Stimulated activated naive CD8-positive, alpha-beta T cell treated with anti-CD3 and anti-CD28 coated beads, Interleukin-15, Interleukin-2, amounts not matched to agents 100 U/mL and 50 U/mL, for 24 hours (primary cell): ENCODE data around the gene TRIO.
A peak's percentile ranks its signal among the peaks of the same experiment; 100 is the strongest.
"Not testable (repeated sequence)": the region's sequence is repeated elsewhere in the genome, so short reads cannot be mapped to it uniquely, and the experiment has no call there.

Source experiments
- ATAC-seq: fragments of 150-1000 bp; cut with Tn5 transposase; one replicate; pipeline ENCODE4 v1.10.0; 2021
- DNase-seq: peaks from one replicate; pipeline ENCODE4 v3.0.0; 2021

The TRIO gene

DNA sequence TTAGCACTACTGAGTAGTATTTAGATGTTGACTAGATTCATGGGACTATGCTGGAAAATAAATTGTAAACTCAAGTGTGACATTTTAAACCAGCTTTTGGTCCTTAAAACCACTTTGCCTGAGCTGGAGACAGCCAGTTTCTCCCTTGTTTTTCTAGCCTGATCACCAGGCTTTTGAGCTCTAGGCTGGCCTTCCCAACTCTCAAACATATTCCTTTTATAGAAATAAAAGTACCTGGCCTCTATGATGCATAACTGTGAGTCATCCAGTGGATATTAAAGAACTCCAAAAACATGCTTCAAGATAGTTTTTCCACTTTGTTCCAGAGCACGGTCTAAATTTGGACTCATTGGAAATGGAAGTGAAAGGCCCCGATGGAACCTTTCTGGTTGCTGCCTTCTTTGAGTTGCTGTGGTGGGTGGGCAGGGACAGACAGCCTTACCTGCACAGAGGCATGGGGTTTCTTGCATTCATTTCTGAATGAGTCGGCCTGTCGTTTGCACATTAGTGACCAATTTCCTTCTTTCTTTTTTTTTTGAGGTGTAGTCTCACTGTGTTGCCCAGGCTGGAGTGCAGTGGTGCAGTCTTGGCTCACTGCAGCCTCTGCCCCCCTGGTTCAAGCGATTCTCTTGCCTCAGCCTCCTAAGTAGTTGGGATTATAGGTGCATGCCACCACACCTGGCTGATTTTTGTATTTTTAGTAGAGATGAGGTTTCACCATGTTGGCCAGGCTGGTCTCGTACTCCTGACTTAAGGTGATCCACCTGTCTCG is 43.1 kb downstream of the TRIO start:
- no peak for DNase-seq
- no peak for ATAC-seq

DNA sequence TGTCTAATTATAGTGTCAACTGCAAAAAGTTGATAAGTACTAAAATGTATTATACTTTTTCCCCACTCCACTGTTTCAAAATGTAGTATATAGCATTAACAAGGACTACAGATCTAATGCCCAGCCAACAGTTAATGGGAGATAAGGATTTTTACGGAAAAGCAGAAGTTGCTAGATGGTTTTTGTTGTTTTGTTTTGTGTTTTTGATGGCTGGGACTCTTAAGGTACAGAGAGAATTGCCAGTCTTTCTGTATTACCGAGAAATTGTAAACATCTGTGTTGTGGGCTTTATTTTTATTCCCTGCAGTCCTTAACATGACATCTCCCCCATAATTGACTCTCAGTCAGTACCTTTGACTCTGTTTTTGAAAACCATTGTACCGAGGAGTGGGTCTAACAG is 44.0 kb downstream of the TRIO start:
- ATAC-seq (no peak), DNase-seq (no peak)

DNA sequence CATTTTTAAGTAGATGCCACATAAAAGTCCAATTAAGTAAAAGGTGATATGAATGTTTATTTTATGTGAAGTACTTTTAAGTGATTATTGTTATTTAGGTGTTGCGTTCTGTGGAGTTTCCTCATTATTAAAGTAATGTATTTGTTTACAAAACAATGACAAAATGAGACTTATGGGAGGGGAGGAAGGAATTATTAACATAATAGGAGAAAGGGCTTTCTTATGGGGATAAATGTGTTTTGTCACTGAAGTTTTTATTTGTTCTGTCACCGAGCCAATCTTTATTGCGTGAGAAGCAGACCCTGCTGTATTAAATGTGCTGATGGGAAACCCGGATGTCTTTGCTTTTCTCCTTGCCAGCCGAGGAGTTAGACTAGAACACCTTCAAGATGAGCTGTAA is 44.5 kb downstream of the TRIO start:
- DNase-seq: no peak
- no peak for ATAC-seq

DNA sequence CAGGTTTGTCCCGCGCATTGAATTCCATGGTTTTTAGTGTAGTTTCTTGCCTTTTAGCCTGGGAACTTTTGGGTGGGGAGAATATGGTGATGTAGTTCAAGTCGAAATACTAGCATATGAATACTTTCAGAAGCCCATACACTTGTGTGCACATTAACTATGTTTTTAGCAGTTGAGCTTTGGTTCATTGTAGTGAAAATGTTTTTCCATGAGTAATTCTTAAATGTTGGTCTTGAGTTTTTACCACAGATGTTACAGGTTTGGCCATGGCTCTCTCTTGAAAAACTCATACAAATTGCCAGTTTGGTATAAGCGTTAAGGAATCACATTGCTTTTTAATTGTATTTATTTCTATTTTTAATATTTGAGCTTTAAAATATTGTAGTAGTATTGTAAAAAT is 45.6 kb downstream of the TRIO start:
- DNase-seq: no peak
- ATAC-seq: no peak

DNA sequence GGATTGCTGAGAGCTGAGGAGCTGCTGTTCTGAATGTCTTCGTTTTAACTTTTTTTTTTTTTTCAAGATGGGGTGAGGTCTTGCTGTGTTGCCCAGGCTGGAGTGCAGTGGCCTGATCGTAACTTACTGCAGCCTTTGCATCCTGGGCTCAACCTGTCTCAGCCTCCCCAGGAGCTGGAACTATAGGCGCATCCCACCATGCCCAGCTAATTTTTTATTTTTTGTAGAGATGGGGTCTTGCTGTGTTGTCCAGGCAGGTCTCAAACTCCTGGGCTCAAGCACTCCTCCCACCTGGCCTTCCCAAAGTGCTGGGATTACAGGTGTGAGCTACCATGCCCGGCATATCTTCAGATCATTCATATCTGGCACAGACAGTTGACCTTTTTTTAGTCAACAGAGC is 46.5 kb downstream of the TRIO start:
- ATAC-seq (no peak), DNase-seq (no peak)

DNA sequence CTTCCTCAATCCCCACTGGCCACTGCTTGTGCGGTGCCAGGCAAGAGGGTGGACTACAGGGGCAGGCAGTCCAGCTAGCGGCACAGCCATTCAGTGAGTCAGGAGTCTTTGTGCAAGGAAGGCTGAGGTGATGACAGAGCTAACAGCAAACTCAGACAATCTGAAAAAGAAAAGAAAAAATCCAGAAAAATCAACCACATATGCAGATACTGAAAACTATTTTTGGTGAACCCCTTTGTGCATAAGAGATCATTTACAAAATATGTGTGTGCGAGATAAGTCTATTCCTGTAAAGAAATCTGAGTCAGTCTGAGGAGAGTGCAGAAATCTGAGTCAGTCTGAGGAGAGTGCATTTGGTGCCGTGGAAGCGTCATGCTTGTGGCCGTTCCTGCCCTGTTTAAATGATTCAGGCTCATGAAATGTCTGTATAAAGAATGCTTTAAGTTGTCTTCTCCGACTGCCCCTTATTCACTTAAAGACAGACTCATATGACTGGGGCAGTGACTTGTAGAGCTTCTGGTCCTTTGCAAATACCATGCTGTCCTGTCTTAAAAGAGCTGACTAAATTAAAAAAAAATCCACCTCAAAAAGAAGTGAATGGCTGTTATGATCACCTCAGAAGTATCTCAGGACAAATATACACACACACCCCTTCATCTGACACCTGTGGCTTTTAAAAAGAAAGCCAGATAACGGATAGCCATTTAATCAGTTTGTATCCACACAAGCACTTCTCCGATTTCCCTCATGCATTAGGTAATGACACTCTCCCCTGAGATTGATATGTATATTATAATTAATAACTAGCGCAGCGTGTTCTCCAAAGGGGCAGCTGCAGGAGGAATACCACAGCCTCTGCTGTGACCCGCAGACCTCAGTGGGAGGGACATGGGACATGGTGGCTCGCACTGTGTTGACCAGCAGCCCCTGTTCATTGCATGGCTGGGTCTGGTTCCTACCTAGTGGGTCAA is 47.3 kb downstream of the TRIO start:
- DNase-seq: no peak
- no peak for ATAC-seq

DNA sequence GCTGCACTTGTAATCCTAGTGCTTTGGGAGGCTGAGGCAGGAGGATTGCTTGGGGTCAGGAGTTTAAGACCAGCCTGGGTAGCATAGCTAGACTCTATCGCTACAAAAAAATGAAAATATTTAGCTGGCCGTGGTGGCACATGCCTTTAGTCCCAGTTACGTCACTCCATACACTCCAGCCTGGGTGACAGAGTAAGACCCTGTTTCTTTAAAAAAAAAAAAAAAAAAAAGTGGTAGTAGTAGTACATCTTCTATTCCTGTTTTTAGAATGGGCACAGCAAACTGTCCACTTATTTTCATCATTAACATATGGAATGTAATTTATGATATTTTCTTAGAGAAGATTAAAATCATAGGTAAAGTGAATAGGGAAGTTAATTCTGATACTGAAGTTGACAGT is 48.2 kb downstream of the TRIO start:
- ATAC-seq (no peak), DNase-seq (no peak)

DNA sequence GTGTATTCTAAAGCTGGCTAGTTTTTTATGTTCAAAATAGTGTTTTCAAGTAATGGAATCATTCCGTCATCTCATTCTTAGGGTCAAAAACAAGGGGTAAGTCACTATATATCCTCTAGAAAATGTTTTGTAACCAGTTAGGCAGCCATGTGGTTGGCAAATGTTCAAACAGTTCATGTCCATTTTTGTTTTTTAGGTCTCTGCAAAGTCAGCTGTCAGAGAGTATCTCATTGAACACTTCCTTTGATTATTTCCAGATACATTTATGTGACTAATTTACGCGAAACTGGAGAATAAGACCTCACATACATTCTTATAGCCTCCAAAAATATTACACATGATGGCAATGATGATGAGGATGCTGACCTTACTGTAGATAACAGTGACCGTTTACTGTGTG is 50.4 kb downstream of the TRIO start:
- no peak for ATAC-seq

DNA sequence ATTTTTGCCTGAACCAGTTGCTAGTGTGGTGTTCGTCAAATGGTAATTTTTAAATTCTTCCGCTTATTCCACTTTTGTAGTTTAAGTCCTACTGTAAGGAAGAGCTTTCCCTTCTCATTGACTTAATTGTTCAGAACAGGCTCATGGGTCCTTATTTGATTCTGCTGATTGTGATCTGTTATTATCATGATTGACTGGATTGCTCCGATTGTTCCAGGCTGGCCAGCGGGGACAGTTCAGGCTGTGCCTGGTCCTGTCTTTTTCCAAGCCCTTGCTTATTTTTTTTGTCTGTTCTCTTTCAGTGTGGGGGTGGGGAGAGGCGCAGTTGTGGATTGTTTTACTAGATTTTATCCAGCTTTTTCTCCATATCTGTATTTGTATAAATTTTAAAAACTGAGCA is 52.4 kb downstream of the TRIO start:
- DNase-seq (no peak), ATAC-seq (no peak)

More for the DNA sequence above, 50.4 kb downstream of the TRIO start:
- no peak for DNase-seq

DNA sequence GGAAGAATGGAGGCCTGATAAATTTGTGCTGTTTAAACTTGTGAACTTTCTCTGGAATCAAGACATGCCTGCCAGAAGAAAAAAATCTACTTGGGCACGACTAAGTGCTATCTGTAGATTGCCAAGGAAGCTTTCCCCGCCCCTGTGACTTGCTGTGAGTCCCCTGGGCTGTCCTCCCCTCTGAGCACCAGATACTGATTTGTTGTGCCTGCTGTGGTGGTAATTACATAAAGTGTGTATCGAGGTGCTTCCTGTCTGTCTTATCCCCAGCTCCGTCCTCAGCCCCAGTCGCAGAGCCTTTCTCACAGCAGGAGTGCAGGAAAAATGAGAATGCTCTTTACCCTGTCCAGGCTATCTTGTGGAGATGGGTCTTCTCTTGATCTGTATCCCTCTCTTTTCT is 53.9 kb downstream of the TRIO start:
- DNase-seq (no peak), ATAC-seq (no peak)

DNA sequence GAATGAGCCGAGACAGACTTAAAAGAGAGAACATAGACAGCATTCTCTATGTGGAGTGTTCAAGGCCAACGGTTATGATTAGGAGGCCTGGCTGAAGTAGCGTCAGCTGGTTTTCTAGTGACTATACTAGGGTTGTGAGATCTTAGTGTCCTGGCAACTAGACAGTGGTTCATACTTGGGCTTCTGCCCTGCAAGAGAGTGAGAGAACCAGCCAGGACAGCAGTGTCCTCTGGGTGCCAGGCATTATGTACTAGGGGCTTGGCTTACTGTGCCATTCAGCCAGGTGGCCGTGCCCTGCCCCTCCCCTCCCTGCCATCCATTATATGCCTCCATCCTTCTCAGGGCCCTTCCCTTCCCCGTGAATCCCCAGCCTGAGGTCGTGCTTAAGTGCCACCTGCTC is 56.8 kb downstream of the TRIO start:
- no peak for DNase-seq

DNA sequence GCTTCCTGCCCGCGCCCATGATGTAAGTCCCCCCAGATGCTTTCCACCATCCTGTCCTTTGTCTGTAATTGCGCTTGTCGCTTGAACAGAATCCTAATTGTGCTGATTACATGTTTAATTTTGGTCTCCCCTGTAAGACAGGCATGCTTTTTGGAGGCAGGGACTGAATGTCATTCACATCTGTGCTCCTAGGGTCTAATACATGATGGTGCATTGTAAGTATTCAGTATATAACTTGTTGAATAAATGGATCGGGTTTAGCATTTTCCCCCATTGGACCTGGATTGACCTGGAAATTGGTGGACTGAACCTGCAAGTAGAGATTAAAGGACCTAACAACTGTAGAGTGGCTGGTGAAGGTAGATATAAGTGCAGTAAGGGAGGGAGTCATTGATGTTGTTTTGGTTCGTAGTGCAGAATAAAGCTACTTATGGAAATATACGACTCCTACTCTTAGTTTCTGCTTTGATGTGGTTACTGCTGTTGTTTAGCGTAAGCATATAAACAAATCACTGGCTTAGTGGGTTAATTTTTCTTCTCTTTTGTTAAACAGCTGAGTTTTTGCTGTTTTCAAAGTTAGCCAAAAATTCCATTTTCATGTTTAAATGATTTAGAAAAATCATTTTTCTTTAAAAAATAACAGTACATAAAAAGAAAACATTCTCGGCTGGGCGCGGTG is 57.3 kb downstream of the TRIO start:
- ATAC-seq: no peak

More for the DNA sequence above, 56.8 kb downstream of the TRIO start:
- ATAC-seq: no peak

DNA sequence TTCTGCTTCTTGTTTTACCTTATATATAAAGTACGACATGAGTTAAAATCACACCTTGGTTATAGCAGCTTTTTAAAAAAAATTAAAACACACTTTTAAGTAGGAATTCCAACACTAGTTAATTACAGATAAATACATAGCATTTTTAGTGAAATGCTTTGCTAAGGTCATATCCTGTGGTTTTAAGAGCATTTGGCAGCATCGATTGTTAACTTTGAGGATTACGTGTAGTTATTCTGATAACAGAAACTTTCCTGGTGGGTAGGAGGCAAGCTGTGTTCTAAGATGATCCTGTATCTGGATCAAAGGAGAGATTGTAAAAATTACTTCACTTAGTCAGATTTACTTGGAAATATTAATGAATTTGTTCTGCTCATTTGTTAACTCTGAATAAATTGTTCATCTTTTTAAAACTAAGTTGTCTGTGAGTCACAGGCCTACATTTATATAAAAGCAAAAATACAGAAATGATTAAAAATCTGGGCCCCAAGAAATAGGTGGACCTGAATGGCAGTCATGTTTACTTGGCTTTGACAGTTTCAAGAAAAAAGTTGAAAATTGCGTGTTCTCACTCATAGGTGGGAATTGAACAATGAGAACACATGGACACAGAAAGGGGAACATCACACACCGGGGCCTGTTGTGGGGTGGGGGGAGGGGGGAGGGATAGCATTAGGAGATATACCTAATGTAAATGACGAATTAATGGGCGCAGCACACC is 58.3 kb downstream of the TRIO start:
- DNase-seq: no peak
- ATAC-seq: no peak

More for the DNA sequence above, 57.3 kb downstream of the TRIO start:
- DNase-seq: no peak

DNA sequence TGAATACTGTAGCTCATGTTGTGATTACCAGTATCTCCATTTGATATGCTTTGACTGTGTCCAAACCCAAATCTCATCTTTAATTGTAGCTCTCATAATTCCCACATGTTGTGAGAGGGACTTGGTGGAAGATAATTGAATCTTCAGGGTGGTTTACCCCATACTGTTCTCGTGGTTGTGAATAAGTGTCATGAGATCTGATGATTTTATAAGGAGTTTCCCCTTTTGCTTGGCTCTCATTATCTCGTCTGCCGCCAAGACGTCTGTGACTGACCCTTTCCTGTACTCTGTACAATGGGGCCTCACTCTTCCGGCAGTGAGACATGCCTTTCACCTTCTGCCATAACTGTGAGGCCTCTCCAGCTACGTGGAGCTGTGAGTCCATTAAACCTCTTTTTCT is 59.3 kb downstream of the TRIO start:
- no peak for DNase-seq
- ATAC-seq: no peak

DNA sequence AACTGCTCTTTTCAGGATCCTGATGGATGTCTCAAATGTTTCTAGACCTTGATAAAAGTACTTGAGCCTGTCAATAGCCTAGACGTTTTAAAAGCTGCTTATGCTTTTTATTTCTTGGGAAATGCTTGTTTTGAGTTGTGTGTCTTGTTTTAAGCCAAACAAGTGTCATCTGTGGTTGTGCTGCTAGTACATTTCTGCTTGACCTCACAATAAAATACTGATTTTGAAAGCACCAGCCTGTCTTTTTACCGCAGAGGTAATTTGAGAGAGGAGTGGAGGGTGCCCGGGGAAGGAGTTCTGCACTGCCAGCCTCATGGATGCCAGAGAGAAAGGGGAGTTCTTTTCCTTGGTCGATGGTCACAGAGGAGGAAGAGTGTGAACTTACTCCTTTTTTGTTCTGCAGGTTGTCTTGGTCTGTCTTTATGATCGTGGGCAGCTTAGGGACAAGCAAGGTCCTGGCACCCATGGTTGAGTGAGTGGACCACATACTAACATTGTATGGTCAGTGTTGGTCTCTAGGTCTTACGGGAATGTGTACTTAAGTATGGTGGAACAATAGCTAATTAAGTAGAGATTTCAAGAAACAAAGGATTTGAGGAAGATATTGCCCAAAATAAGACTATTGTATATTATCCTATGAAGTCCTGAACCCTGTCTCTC is 61.0 kb downstream of the TRIO start:
- no peak for DNase-seq
- ATAC-seq: no peak

DNA sequence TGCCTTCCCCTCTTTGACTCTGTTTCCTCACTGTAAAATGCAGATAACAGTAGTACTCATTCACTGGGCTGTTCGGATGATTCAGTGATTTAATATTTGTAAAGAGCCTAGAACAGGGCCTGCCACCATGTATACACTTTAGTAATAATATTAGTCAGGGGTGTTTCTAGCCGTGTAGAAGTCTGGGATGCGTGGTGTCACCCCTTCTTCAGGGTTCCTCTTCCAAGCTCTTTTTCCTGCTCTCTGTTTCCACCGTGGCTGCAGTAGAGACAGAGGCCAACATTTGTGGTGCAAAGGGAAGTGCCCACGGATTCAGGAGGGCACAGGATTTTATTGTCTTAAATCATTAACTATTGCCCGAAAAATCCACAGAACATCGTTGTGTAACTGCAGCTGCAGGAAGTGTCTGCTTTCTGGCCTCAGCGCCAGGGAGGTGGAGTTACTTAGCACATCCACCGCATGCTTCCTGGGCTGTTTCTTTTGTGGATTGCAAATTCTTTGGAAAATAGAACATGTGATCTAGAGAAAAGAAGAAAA is 61.7 kb downstream of the TRIO start:
- no peak for DNase-seq
- no peak for ATAC-seq

DNA sequence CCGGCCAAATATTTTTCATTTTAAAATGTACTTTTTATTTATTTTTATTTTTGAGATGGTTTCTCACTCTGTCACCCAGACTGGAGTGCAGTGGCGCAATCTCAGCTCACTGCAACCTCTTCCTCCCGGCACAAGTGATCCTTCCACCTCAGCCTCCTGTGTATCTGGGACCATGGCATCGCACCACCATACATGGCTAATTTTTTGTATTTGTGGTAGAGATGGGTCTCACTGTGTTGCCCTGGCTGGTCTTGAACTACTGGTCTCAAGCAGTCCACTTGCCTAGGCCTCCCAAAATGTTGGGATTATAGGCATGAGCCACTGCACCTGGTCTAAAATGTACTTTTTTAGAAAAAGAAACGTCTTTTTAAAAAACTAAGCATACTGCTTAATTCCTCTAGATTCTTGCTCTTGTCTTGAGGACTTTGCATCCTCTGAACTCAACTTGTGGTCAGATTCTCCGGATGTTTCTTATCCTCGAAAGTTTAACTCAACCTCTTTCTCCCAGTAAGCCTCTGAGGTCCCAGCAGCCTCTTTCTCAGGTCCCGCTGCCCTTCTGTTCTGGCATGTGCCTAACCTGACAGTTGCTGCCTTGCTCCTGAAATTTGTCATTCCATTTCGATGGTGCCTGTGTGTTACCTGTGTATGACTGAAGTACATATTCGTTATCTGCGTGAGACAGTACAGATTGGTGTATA is 63.0 kb downstream of the TRIO start:
- ATAC-seq (no peak), DNase-seq (no peak)

DNA sequence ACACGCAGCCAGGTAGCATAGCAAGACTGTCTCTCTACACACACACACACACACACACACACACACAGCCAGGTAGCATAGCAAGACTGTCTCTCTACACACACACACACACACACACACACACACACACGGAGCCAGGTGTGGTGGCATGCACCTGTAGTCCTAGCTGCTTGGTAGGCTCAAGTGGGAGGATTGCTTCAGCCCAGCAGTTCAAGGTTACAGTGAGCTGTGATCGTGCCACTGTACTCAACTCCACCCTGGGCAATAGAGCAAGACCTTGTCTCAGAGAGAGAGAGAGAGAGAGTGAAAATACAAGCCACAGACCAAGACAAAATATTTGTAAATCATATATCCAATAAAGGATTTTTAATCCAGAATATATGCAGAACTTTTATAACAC is 64.3 kb downstream of the TRIO start:
- ATAC-seq, DNase-seq: not testable (repeated sequence)

DNA sequence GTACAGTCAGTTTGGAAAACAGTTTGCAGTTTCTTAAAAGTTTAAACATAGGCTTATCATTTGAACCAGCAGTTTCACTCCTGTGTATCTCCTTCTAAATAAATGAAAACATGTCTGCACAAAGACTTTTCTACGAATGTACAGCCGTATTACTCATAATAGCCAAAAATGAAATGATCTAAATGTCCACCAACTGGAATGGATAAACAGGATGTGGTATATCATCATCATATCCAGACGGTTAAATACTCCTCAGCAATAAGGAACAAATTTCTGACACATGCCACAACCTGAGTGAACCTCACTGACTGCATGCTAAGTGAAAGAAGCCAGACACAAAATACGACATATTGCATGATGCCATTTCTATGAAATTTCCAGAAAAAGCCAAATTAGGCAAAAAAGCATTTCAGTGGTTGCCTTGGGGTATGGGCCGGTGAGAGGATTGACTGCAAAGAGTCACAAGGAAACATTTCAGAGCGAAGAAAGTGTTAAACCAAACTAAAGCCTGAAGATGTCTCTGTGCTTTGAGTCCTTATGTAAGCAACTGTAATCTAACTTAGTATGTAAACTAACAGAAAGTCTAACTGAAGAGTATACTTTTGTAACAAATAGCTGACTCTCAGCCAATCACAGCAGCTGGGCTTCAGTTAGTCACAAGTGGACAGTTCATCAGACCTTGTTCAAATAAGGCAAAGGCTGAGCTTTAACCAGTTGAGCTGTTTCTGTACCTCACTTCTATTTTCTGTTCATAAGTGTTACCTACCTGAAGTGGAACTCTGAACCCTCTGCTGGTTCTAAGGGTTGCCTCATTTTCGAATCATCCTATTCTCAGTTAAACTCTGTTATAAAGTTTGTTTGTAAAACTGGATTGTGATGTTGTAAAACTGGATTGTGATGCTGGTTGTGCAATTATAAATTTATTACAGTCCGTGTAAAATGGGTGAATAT is 65.2 kb downstream of the TRIO start:
- ATAC-seq: peak; percentile 53

More for the DNA sequence above, 65.2 kb downstream of the TRIO start:
- DNase-seq: no peak
